HCT116 (cell line): ENCODE data around the gene ADGRE2. TPM values are rescaled to one million over a fixed set of nuclear protein-coding genes. Genes with fewer than 3 reads are reported as not detected.
"Not testable (repeated sequence)": the region's sequence is repeated elsewhere in the genome, so short reads cannot be mapped to it uniquely, and the experiment has no call there.

ENCODE experiments used
- ATAC-seq: fragments of 200-7000 bp; cut with Tn5 transposase; 2 replicates; pipeline ENCODE4 v1.9.1; 2020; ENCODE audit warnings: mild to moderate bottlenecking, moderate library complexity
- BruUV-seq: library from RNA; stranded (reverse); fragments of 400-500 nt; replicated peaks from 2 replicates; lab custom pipeline; 2021; lab: Mats Ljungman, UMichigan
- CTCF ChIA-PET: fragments of 300-600 bp; sonication (Branson Sonifier 250); formaldehyde crosslinking; loops from one replicate; lab custom pipeline; 2021; ENCODE audit warnings: antibody characterized with exemption; lab: Charles Lee
- POLR2A ChIA-PET: fragments of 300-600, 350-600 bp; sonication (Branson Sonifier 250); formaldehyde crosslinking; loops from one replicate; lab custom pipeline; 2021; ENCODE audit warnings: antibody characterized with exemption; lab: Charles Lee
- RAD21 ChIA-PET, 2 experiments: fragments of 300-600 bp; sonication (Branson Sonifier 250); formaldehyde crosslinking; loops; one replicate each; lab custom pipeline; 2023; ENCODE audit warnings: low total read pairs in 2 of 2; ENCODE audit not compliant: uncharacterized antibody in 2 of 2, unreplicated experiment in 2 of 2, low non-redundant PET in 1 of 2; lab: Charles Lee
- DNase-seq: peaks from one replicate; pipeline ENCODE4 v3.0.0-alpha.2; 2010; ENCODE audit warnings: low read depth, low spot score
- H2AFZ ChIP-seq: fragments of 200-600 bp; shearing (Covaris generic), sonication (generic); 2 replicates; pipeline ENCODE4 v1.6.1; 2017; ENCODE audit warnings: low read depth, mixed run types, mixed read lengths, antibody characterized with exemption, low read length; ENCODE audit not compliant: poor library complexity, severe bottlenecking
- H3K27ac ChIP-seq: 2 replicates; pipeline ENCODE4 v1.5.1; 2012; ENCODE audit warnings: low read depth, low read length
- H3K27me3 ChIP-seq: fragments of 200-600 bp; sonication (generic); 2 replicates; pipeline ENCODE4 v1.6.1; 2016; ENCODE audit warnings: mixed run types, low read length, mixed read lengths; ENCODE audit not compliant: insufficient read depth
- H3K36me3 ChIP-seq, 2 experiments: fragments of 200-500 bp in 1 of 2; fragments of 200-600 bp in 1 of 2; sonication (Bioruptor generic) in 1 of 2; sonication (generic) in 1 of 2; 2 replicates each; pipeline versions ENCODE4 v1.5.1 to v1.6.1; 2014 to 2016; ENCODE audit warnings: low read length in 2 of 2, inconsistent platforms in 1 of 2, mixed read lengths in 1 of 2, mixed run types in 1 of 2; ENCODE audit not compliant: insufficient read depth in 2 of 2, control insufficient read depth in 1 of 2
- H3K4me1 ChIP-seq, 2 experiments: fragments of 200-600 bp in 1 of 2; sonication (generic) in 1 of 2; 2 replicates each; pipeline versions ENCODE4 v1.5.1 to v1.6.1; 2012 to 2017; ENCODE audit warnings: low read length in 2 of 2, inconsistent platforms in 1 of 2, mild to moderate bottlenecking in 1 of 2, mixed read lengths in 1 of 2, mixed run types in 1 of 2, moderate library complexity in 1 of 2; ENCODE audit not compliant: insufficient read depth in 2 of 2, control insufficient read depth in 1 of 2
- H3K4me2 ChIP-seq: fragments of 200-600 bp; sonication (generic); 2 replicates; pipeline ENCODE4 v1.6.1; 2017; ENCODE audit warnings: mixed run types, low read length, mixed read lengths
- H3K4me3 ChIP-seq, 2 experiments: fragments of 200-600 bp in 1 of 2; sonication (generic) in 1 of 2; replicated peaks in 1 of 2; 2 replicates each; pipeline ENCODE4 v1.5.1; 2011 to 2016; ENCODE audit warnings: low read length in 2 of 2, control low read depth in 1 of 2, low read depth in 1 of 2, mild to moderate bottlenecking in 1 of 2, mixed read lengths in 1 of 2, mixed run types in 1 of 2
- H3K79me2 ChIP-seq: fragments of 200-600 bp; sonication (generic); 2 replicates; pipeline ENCODE4 v1.6.1; 2017; ENCODE audit warnings: mild to moderate bottlenecking, mixed run types, low read length, moderate library complexity, mixed read lengths; ENCODE audit not compliant: insufficient read depth
- H3K9ac ChIP-seq: fragments of 200-600 bp; sonication (generic); 2 replicates; pipeline ENCODE4 v1.6.1; 2016; ENCODE audit warnings: low read length, mixed read lengths
- H3K9me2 ChIP-seq: fragments of 200-600 bp; sonication (generic), shearing (Covaris generic); 2 replicates; pipeline ENCODE4 v1.6.1; 2017; ENCODE audit warnings: mixed run types, mild to moderate bottlenecking, moderate library complexity; ENCODE audit not compliant: insufficient read depth
- H3K9me3 ChIP-seq, 2 experiments: fragments of 200-500 bp in 1 of 2; fragments of 200-600 bp in 1 of 2; sonication (Bioruptor generic) in 1 of 2; sonication (generic) in 1 of 2; 2 replicates each; pipeline ENCODE4 v1.6.1; 2014 to 2017; ENCODE audit warnings: low read length in 2 of 2, mixed read lengths in 2 of 2, inconsistent platforms in 1 of 2, low read depth in 1 of 2, mild to moderate bottlenecking in 1 of 2, mixed run types in 1 of 2, moderate library complexity in 1 of 2; ENCODE audit not compliant: control insufficient read depth in 1 of 2, insufficient read depth in 1 of 2
- H4K20me1 ChIP-seq: fragments of 200-600 bp; sonication (generic), shearing (Covaris generic); 2 replicates; pipeline ENCODE4 v1.6.1; 2017; ENCODE audit warnings: mixed run types, mild to moderate bottlenecking, moderate library complexity; ENCODE audit not compliant: insufficient read depth
- ELF1 ChIP-seq: IDR thresholded peaks from 2 replicates; pipeline ENCODE4 v1.6.1; 2012; ENCODE audit warnings: low read depth, borderline replicate concordance
- JUND ChIP-seq: IDR thresholded peaks from 2 replicates; pipeline ENCODE4 v1.6.1; 2012
- SIN3A ChIP-seq: IDR thresholded peaks from 2 replicates; pipeline ENCODE4 v1.6.1; 2012; ENCODE audit warnings: low read depth
- ZNF274 ChIP-seq: fragments of 200-500 bp; sonication (Bioruptor generic); IDR thresholded peaks from 2 replicates; pipeline ENCODE4 v1.6.1; 2014; ENCODE audit warnings: mild to moderate bottlenecking, low read depth, low read length, inconsistent platforms
- intact Hi-C: fragments of 100-400 bp; cut with micrococcal nuclease; formaldehyde crosslinking; loops from 2 replicates; pipeline ENCODE4 v1.10.0; 2022
- total RNA-seq: library from RNA; stranded (reverse); gene quantifications from one replicate; pipeline ENCODE4 v1.2.1, GENCODE V29; 2021; ENCODE audit not compliant: unreplicated experiment
- TF ChIP-seq, protein P1 (sequence below): IDR thresholded peaks from 2 replicates; pipeline ENCODE4 v1.6.1; 2011; ENCODE audit warnings: mild to moderate bottlenecking, low read length, moderate library complexity; ENCODE audit not compliant: insufficient replicate concordance; ENCODE audit errors: extremely low read depth

ADGRE2 gene
- total RNA-seq, 1 experiment from 2014 or later: 8.4 TPM

- no peak overlapping the region for H2AFZ ChIP-seq
- no peak overlapping the region for H3K4me3 ChIP-seq
- no peak overlapping the region for H3K9ac ChIP-seq
- H3K79me2 ChIP-seq: no peaks in the 10 kb centered on the region
- H3K9me3 ChIP-seq: no peaks in the 10 kb centered on the region
- no peaks in the 10 kb centered on the region for H4K20me1 ChIP-seq
- peaks cover 5 to 17% of the 10 kb centered on the region in 2 experiments; a peak in 2 of 4 replicates for H3K36me3 ChIP-seq
- no peaks in the 10 kb centered on the region for H3K4me1 ChIP-seq
- ChIA-PET CTCF (no interaction called here), POLR2A (no interaction called here), RAD21 (no interaction called here)
- ATAC-seq (no peak), DNase-seq (no peak)
- BruUV-seq: no TSS peak
- no peaks in the 10 kb centered on the region for H3K9me2 ChIP-seq
- no peaks in the 10 kb centered on the region for H3K27me3 ChIP-seq
- no peak overlapping the region for H3K4me2 ChIP-seq
- no peak for TF ChIP-seq JUND
- TF ChIP-seq ELF1: no peak
- TF ChIP-seq, protein P1, sequence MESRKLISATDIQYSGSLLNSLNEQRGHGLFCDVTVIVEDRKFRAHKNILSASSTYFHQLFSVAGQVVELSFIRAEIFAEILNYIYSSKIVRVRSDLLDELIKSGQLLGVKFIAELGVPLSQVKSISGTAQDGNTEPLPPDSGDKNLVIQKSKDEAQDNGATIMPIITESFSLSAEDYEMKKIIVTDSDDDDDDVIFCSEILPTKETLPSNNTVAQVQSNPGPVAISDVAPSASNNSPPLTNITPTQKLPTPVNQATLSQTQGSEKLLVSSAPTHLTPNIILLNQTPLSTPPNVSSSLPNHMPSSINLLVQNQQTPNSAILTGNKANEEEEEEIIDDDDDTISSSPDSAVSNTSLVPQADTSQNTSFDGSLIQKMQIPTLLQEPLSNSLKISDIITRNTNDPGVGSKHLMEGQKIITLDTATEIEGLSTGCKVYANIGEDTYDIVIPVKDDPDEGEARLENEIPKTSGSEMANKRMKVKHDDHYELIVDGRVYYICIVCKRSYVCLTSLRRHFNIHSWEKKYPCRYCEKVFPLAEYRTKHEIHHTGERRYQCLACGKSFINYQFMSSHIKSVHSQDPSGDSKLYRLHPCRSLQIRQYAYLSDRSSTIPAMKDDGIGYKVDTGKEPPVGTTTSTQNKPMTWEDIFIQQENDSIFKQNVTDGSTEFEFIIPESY: no peak
- no peak for TF ChIP-seq SIN3A
- intact Hi-C loops: no loop called here
- no peak overlapping the region for H3K27ac ChIP-seq
Measured at GRCh38 chr19:14768001-14768400, 10.4 kb downstream of the ADGRE2 start.

- Histone ChIP-seq H3K4me2 (no peak overlapping the region), H2AFZ (no peak overlapping the region), H3K4me1 (no peaks in the 10 kb centered on the region), H3K9ac (no peak overlapping the region), H3K27me3 (no peaks in the 10 kb centered on the region), H3K27ac (no peak overlapping the region), H3K36me3 (peaks cover 5 to 17% of the 10 kb centered on the region in 2 experiments; a peak in 2 of 4 replicates), H3K4me3 (no peak overlapping the region), H3K9me2 (no peaks in the 10 kb centered on the region), H3K79me2 (no peaks in the 10 kb centered on the region), H4K20me1 (no peaks in the 10 kb centered on the region), H3K9me3 (no peaks in the 10 kb centered on the region)
- ChIA-PET CTCF (no interaction called here), POLR2A (no interaction called here), RAD21 (no interaction called here)
- no peak for ATAC-seq
- DNase-seq: no peak
- TF ChIP-seq ZNF274: no peak
- BruUV-seq: no TSS peak
- intact Hi-C loops: no loop called here
Measured at GRCh38 chr19:14767466-14767971, 10.8 kb downstream of the ADGRE2 start.

DNA sequence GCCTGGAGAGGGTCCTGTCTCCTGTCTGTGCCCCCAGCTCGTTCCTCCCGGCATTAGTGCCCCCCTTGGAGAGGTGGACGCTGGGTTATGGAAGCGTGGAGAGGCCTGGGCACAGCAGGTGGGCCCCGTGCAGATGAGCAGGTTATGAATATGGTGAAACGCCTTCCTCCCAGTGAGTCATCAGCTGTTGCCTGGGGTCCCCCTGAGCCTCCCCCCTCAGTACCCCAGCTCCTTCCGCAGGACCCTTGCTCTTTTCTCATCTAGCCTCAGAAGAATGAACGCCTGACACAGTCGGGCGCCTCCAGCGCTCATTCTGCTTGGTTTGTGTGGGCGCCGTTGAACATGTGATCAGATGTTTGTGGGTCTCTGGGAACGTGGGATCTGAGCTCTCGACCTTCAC is 12.5 kb downstream of the ADGRE2 start:
- intact Hi-C loops, POLR2A ChIA-PET, BruUV-seq, DNase-seq, H4K20me1 ChIP-seq, H3K4me3 ChIP-seq, H3K4me2 ChIP-seq, RAD21 ChIA-PET, H3K4me1 ChIP-seq, H3K9me3 ChIP-seq, H3K9me2 ChIP-seq, H3K9ac ChIP-seq, ATAC-seq, H3K27me3 ChIP-seq, CTCF ChIA-PET, H3K79me2 ChIP-seq, H3K27ac ChIP-seq, H2AFZ ChIP-seq: not testable (repeated sequence)
- peaks cover 0 to 12% of the 10 kb centered on the region in 2 experiments; a peak in 2 of 4 replicates for H3K36me3 ChIP-seq

- H3K9me2 ChIP-seq, H3K4me2 ChIP-seq, H3K27me3 ChIP-seq, H3K27ac ChIP-seq, ATAC-seq, H3K4me1 ChIP-seq, intact Hi-C loops, H2AFZ ChIP-seq, H4K20me1 ChIP-seq, H3K79me2 ChIP-seq, RAD21 ChIA-PET, H3K4me3 ChIP-seq, H3K9me3 ChIP-seq, POLR2A ChIA-PET, BruUV-seq, CTCF ChIA-PET, H3K9ac ChIP-seq, DNase-seq: not testable (repeated sequence)
- peaks cover 0 to 12% of the 10 kb centered on the region in 2 experiments; a peak in 2 of 4 replicates for H3K36me3 ChIP-seq
Measured at GRCh38 chr19:14765403-14765802, 13.0 kb downstream of the ADGRE2 start.
